ENCODE results near the gene LSM11. TPM values are rescaled to one million over a fixed set of nuclear protein-coding genes. Genes with fewer than 3 reads are reported as not detected.

LSM11 gene
- total and polyA plus RNA-seq, 11 donors: 0.42 to 3.1 (median 1.9) TPM

DNA sequence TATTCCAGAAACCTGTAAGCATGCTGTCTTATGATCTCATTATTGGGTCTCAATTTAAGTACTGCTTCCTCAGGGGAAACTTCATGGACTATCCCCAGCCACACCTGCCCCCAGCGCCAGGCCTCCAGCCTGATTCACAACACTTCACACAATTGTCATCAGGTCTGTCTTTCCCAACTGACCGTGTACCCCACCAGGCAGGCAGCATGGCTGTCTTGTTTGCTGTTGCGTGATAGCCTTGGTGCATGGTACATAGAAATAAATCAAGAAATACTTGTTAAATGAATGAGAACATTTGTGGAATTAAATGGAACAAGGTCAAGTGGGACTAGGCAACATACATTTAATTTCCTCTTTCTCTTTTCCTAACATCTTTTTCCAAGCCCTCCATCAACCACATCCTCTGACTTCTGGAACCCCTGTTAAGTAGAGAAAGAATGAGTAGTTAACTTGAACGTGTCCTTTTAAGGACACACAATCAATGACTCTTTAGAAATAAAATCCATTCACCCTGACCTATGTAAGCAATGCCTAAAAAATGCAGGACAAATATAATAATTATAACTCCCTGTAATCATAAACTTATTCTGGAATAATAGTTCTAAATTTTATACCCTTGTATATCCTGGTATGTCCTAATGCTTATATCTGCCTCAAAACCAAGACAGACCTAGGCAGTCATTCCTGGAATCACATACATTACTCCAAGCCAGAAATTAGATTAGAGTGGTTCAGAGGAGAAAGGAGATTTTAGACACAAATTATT, 29.5 kb upstream of the LSM11 start:
- Histone ChIP-seq H3K4me3 (no peak overlapping the region), H3K36me3 (no peaks in the 10 kb centered on the region), H3K27me3 (no peaks in the 10 kb centered on the region), H3K9me3 (no peaks in the 10 kb centered on the region), H3K4me1 (peaks cover 0 to 12% (median 2%) of the 10 kb centered on the region in 12 donors), H3K27ac (no peak overlapping the region)
- intact Hi-C loops (cut with DNase I): loop anchor here in 6 of 10 donors (10.0 kb wide), 5 partner anchors 49 to 389 kb away; partner anchors contain the start of gene ADAM19 (in 2 of the 6)
- DNase-seq: no peak
- WGBS, 4 donors: 87 to 93% (median 91%) methylated on average over 4 of the region's 4 CpGs
- no peak for ATAC-seq
- TF ChIP-seq POLR2A (IDR thresholded peaks at IDR 0.05) (no peak), CTCF (IDR thresholded peaks at IDR 0.05) (no peak)

- TF ChIP-seq CTCF (IDR thresholded peaks at IDR 0.05): no peak
- TF ChIP-seq POLR2A (IDR thresholded peaks at IDR 0.05): no peak
- no peaks in the 10 kb centered on the region for H3K36me3 ChIP-seq
- ATAC-seq (no peak), DNase-seq (no peak)
- H3K9me3 ChIP-seq: no peaks in the 10 kb centered on the region
- H3K4me1 ChIP-seq: peaks cover 0 to 12% (median 2%) of the 10 kb centered on the region in 12 donors
- H3K27me3 ChIP-seq: no peaks in the 10 kb centered on the region
- no peak overlapping the region for H3K27ac ChIP-seq
- intact Hi-C loops (cut with DNase I): loop anchor here in 6 of 10 donors (10.0 kb wide), 5 partner anchors 50 to 390 kb away; partner anchors contain the start of gene ADAM19 (in 2 of the 6)
- no peak overlapping the region for H3K4me3 ChIP-seq
Measured at GRCh38 chr5:157714596-157714864, 29.0 kb upstream of the LSM11 start.

GRCh38 chr5:157718519-157718918, 25.0 kb upstream of the LSM11 start:
- WGBS, 4 donors: 3 to 5% (median 4%) methylated on average over 4 of the region's 4 CpGs
- peaks cover 0 to 3% (median 0%) of the 10 kb centered on the region in 12 donors for H3K9me3 ChIP-seq
- H3K36me3 ChIP-seq: no peaks in the 10 kb centered on the region
- no peaks in the 10 kb centered on the region for H3K27me3 ChIP-seq
- H3K4me1 ChIP-seq: peaks cover 0 to 12% (median 2%) of the 10 kb centered on the region in 12 donors
- TF ChIP-seq POLR2A (IDR thresholded peaks at IDR 0.05) (no peak), CTCF (IDR thresholded peaks at IDR 0.05) (peak; percentile 45 to 77 (median 70))
- H3K4me3 ChIP-seq: peak overlapping the region in 2 of 12 donors; percentile 12 to 16
- DNase-seq (peak in 1 of 5 donors; percentile 19), ATAC-seq (peak; percentile 51 to 93 (median 84))
- peak overlapping the region in 1 of 12 donors; percentile 25 for H3K27ac ChIP-seq
- intact Hi-C loops (cut with DNase I): loop anchor here (1.0 to 10.0 kb wide), 15 partner anchors 46 to 394 kb away; partner anchors contain the start of genes ADAM19 (in 3 of the 10) and C5orf52 (in 1 of the 10)

DNA sequence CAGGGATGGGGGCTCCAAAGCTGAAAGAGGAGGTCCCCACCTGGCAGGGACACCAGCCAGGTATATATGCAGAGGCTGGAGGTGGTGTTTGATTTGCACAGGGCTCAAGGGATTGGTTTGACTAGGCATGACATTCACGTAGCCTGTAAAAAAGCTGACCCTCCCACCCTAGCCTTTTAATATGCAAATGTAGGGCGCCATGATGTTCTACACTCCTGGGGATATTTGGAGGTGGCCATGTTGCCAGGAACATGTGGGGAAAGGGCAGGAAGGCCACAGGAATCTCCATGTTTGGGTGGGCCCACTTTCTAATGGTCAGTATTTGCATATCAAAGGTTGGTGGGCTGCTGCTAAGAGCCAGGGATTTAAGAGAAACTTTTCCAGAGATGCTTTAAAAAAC, 24.3 kb upstream of the LSM11 start:
- no peak for DNase-seq
- no peak overlapping the region for H3K4me3 ChIP-seq
- ATAC-seq: no peak

More for the DNA sequence above, 24.3 kb upstream of the LSM11 start:
- Histone ChIP-seq H3K4me1 (peaks cover 0 to 12% (median 2%) of the 10 kb centered on the region in 12 donors), H3K9me3 (peaks cover 0 to 3% (median 0%) of the 10 kb centered on the region in 12 donors), H3K27me3 (no peaks in the 10 kb centered on the region), H3K27ac (no peak overlapping the region), H3K36me3 (no peaks in the 10 kb centered on the region)
- intact Hi-C loops (cut with DNase I): loop anchor here (2.0 to 10.0 kb wide), 14 partner anchors 47 to 394 kb away; partner anchors contain the start of genes ADAM19 (in 3 of the 10) and C5orf52 (in 1 of the 10)
- WGBS, 4 donors: 85 to 97% (median 94%) methylated on average over 2 of the region's 2 CpGs
- TF ChIP-seq CTCF (IDR thresholded peaks at IDR 0.05) (no peak), POLR2A (IDR thresholded peaks at IDR 0.05) (no peak)
